Liver (tissue), 9 donors: Measurements from ENCODE around the gene ACVR2A. TPM values are rescaled to one million over a fixed set of nuclear protein-coding genes. Genes with fewer than 3 reads are reported as not detected.

Source experiments
- DNase-seq: peaks from one replicate; pipeline ENCODE4 v3.0.0-alpha.2; 2017; ENCODE audit warnings: low spot score
- H3K27ac ChIP-seq, 2 donors: one replicate each; pipeline ENCODE4 v1.7.0; 2013; ENCODE audit warnings: inconsistent platforms in 2 of 2, low read length in 2 of 2, control low read depth in 1 of 2, low read depth in 1 of 2, mild to moderate bottlenecking in 1 of 2
- H3K27me3 ChIP-seq, 4 donors: one replicate each; pipeline versions ENCODE4 v1.6.1 to v1.7.0; 2013; ENCODE audit warnings: low read length in 3 of 4, inconsistent platforms in 1 of 4, mild to moderate bottlenecking in 1 of 4, moderate library complexity in 1 of 4; ENCODE audit not compliant: control insufficient read depth in 4 of 4, insufficient read depth in 4 of 4
- H3K36me3 ChIP-seq, 4 donors: one replicate each; pipeline versions ENCODE4 v1.6.1 to v1.7.0; 2013; ENCODE audit warnings: low read length in 3 of 4, mild to moderate bottlenecking in 3 of 4, low read depth in 1 of 4, moderate library complexity in 1 of 4; ENCODE audit not compliant: control insufficient read depth in 4 of 4, insufficient read depth in 3 of 4
- H3K4me1 ChIP-seq, 4 donors: one replicate each; pipeline versions ENCODE4 v1.6.1 to v1.7.0; 2013; ENCODE audit warnings: low read length in 3 of 4, mild to moderate bottlenecking in 3 of 4, moderate library complexity in 1 of 4; ENCODE audit not compliant: control insufficient read depth in 4 of 4, insufficient read depth in 4 of 4
- H3K4me3 ChIP-seq, 3 donors: one replicate each; pipeline versions ENCODE4 v1.6.1 to v1.7.0; 2013; ENCODE audit warnings: low read length in 3 of 3, control low read depth in 1 of 3, low read depth in 1 of 3, mild to moderate bottlenecking in 1 of 3
- H3K9ac ChIP-seq, 2 donors: one replicate each; pipeline ENCODE4 v1.7.0; 2013; ENCODE audit warnings: low read length in 2 of 2, mild to moderate bottlenecking in 2 of 2, moderate library complexity in 2 of 2, control low read depth in 1 of 2, low read depth in 1 of 2
- H3K9me3 ChIP-seq, 4 donors: one replicate each; pipeline versions ENCODE4 v1.6.1 to v1.7.0; 2013; ENCODE audit warnings: low read length in 3 of 4; ENCODE audit not compliant: control insufficient read depth in 4 of 4
- ATF3 ChIP-seq: IDR thresholded peaks from 2 replicates; pipeline ENCODE4 v1.6.1; 2016; ENCODE audit warnings: antibody characterized with exemption
- CTCF ChIP-seq: fragments of 150-350 bp; IDR thresholded peaks from 2 replicates; pipeline ENCODE4 v1.5.1; 2017; ENCODE audit warnings: improper control_type of control experiment, low read depth, low read length; ENCODE audit not compliant: missing input control
- EGR1 ChIP-seq, 2 donors: IDR thresholded peaks; 2 replicates each; pipeline ENCODE4 v1.6.1; 2016 to 2018; ENCODE audit warnings: antibody characterized with exemption in 2 of 2, low read depth in 2 of 2
- FOXA1 ChIP-seq: IDR thresholded peaks from 2 replicates; pipeline ENCODE4 v1.6.1; 2016; ENCODE audit warnings: antibody characterized with exemption
- FOXA2 ChIP-seq: IDR thresholded peaks from 2 replicates; pipeline ENCODE4 v1.6.1; 2016; ENCODE audit warnings: antibody characterized with exemption
- GABPA ChIP-seq, 2 donors: IDR thresholded peaks in 1 of 2; conservative IDR thresholded peaks in 1 of 2; 2 replicates each; pipeline ENCODE4 v1.6.1; 2016; ENCODE audit warnings: antibody characterized with exemption in 2 of 2, mild to moderate bottlenecking in 1 of 2, moderate library complexity in 1 of 2
- HNF4A ChIP-seq, 2 donors: conservative IDR thresholded peaks; 2 replicates each; pipeline ENCODE4 v1.6.1; 2016; ENCODE audit warnings: antibody characterized with exemption in 2 of 2, mild to moderate bottlenecking in 2 of 2
- HNF4G ChIP-seq: IDR thresholded peaks from 2 replicates; pipeline ENCODE4 v1.6.1; 2016; ENCODE audit warnings: antibody characterized with exemption
- JUND ChIP-seq, 2 donors: IDR thresholded peaks; 2 replicates each; pipeline ENCODE4 v1.6.1; 2016; ENCODE audit warnings: antibody characterized with exemption in 2 of 2
- NR2F2 ChIP-seq: IDR thresholded peaks from 2 replicates; pipeline ENCODE4 v1.6.1; 2016; ENCODE audit warnings: antibody characterized with exemption
- RAD21 ChIP-seq, 2 donors: IDR thresholded peaks; 2 replicates each; pipeline ENCODE4 v1.6.1; 2016; ENCODE audit warnings: antibody characterized with exemption in 2 of 2, mild to moderate bottlenecking in 2 of 2
- RXRA ChIP-seq, 2 donors: IDR thresholded peaks; 2 replicates each; pipeline ENCODE4 v1.6.1; 2017 to 2018; ENCODE audit warnings: antibody characterized with exemption in 2 of 2, mild to moderate bottlenecking in 1 of 2
- SP1 ChIP-seq: IDR thresholded peaks from 2 replicates; pipeline ENCODE4 v1.6.1; 2018; ENCODE audit warnings: antibody characterized with exemption, mild to moderate bottlenecking
- TAF1 ChIP-seq: conservative IDR thresholded peaks from 2 replicates; pipeline ENCODE4 v1.6.1; 2016; ENCODE audit warnings: antibody characterized with exemption, mild to moderate bottlenecking
- YY1 ChIP-seq: IDR thresholded peaks from 2 replicates; pipeline ENCODE4 v1.6.1; 2016; ENCODE audit warnings: antibody characterized with exemption, mild to moderate bottlenecking
- WGBS: extraction: QIAGEN DNeasy Blood & Tissue Kit; methylation state at CpG from one replicate; pipeline ENCODE4 v1.1.7; 2013; 5-methylcytosine and 5-hydroxymethylcytosine counted together
- polyA plus RNA-seq, 2 donors: library from polyadenylated mRNA; stranded (reverse) in 1 of 2; unstranded in 1 of 2; fragments of 200-250 nt in 1 of 2; fragments of >200 nt in 1 of 2; fragmentation: Nextera tagmentation in 1 of 2; extraction: Ambion mirVana in 1 of 2; gene quantifications; one replicate each; pipeline versions ENCODE4 v1.2.1 to v1.2.3, GENCODE V29; 2013 to 2015
- total RNA-seq, 2 donors: library from RNA; depleted of rRNA; stranded (reverse); fragments of >200 nt; gene quantifications; one replicate each; pipeline ENCODE4 v1.2.3, GENCODE V29; 2014
- TF ChIP-seq, protein P1 (sequence below): IDR thresholded peaks from 2 replicates; pipeline ENCODE4 v1.6.1; 2016; ENCODE audit warnings: antibody characterized with exemption
- TF ChIP-seq, protein P2 (sequence below): IDR thresholded peaks from 2 replicates; pipeline ENCODE4 v1.6.1; 2016; ENCODE audit warnings: antibody characterized with exemption
- TF ChIP-seq, protein P3 (sequence below): IDR thresholded peaks from 2 replicates; pipeline ENCODE4 v1.6.1; 2016; ENCODE audit warnings: antibody characterized with exemption, mild to moderate bottlenecking
- donor health status: healthy.
- donor health status: healthy.
- donor health status: healthy.
- donor health status: healthy.
- donor health status: healthy.

ACVR2A gene
- total and polyA plus RNA-seq, 4 donors = 2.2 to 9.5 (median 6.3) TPM

DNA sequence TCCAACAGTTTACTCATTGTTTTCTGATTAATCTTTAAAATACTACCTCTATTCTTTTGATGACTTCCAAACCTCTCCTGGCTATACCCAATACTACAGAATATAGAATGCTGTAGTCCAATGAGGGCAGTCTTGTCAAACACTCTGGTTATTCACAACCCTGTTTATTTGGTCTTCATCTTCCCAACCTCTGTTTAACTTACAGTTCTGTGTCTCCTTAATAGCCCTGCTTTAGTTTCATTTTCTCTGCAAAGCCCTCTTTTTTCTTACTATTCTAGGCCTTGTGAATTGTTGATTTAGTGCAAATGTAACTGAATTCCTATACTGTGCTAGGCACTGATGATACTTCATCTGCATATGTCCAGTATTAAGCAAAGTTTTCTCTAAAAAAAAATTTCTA lies 40.0 kb downstream of the ACVR2A start:
- TF ChIP-seq ATF3 (no peak), EGR1 (IDR thresholded peaks at IDR 0.05; ENCODE audit: low read depth in 2 of 2) (no peak), HNF4G (no peak), JUND (IDR thresholded peaks at IDR 0.05) (no peak), FOXA1 (no peak), RXRA (IDR thresholded peaks at IDR 0.05) (no peak), YY1 (no peak), HNF4A (conservative IDR thresholded peaks at IDR 0.05) (no peak), TAF1 (no peak), NR2F2 (no peak), CTCF (no peak), SP1 (no peak), GABPA (IDR thresholded peaks at IDR 0.05 in 1 of 2, conservative IDR thresholded peaks at IDR 0.05 in 1 of 2) (no peak), FOXA2 (no peak), RAD21 (IDR thresholded peaks at IDR 0.05) (no peak)
- TF ChIP-seq, protein P1, sequence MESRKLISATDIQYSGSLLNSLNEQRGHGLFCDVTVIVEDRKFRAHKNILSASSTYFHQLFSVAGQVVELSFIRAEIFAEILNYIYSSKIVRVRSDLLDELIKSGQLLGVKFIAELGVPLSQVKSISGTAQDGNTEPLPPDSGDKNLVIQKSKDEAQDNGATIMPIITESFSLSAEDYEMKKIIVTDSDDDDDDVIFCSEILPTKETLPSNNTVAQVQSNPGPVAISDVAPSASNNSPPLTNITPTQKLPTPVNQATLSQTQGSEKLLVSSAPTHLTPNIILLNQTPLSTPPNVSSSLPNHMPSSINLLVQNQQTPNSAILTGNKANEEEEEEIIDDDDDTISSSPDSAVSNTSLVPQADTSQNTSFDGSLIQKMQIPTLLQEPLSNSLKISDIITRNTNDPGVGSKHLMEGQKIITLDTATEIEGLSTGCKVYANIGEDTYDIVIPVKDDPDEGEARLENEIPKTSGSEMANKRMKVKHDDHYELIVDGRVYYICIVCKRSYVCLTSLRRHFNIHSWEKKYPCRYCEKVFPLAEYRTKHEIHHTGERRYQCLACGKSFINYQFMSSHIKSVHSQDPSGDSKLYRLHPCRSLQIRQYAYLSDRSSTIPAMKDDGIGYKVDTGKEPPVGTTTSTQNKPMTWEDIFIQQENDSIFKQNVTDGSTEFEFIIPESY = no peak
- TF ChIP-seq, protein P2, sequence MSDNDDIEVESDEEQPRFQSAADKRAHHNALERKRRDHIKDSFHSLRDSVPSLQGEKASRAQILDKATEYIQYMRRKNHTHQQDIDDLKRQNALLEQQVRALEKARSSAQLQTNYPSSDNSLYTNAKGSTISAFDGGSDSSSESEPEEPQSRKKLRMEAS = no peak
- TF ChIP-seq, protein P3, sequence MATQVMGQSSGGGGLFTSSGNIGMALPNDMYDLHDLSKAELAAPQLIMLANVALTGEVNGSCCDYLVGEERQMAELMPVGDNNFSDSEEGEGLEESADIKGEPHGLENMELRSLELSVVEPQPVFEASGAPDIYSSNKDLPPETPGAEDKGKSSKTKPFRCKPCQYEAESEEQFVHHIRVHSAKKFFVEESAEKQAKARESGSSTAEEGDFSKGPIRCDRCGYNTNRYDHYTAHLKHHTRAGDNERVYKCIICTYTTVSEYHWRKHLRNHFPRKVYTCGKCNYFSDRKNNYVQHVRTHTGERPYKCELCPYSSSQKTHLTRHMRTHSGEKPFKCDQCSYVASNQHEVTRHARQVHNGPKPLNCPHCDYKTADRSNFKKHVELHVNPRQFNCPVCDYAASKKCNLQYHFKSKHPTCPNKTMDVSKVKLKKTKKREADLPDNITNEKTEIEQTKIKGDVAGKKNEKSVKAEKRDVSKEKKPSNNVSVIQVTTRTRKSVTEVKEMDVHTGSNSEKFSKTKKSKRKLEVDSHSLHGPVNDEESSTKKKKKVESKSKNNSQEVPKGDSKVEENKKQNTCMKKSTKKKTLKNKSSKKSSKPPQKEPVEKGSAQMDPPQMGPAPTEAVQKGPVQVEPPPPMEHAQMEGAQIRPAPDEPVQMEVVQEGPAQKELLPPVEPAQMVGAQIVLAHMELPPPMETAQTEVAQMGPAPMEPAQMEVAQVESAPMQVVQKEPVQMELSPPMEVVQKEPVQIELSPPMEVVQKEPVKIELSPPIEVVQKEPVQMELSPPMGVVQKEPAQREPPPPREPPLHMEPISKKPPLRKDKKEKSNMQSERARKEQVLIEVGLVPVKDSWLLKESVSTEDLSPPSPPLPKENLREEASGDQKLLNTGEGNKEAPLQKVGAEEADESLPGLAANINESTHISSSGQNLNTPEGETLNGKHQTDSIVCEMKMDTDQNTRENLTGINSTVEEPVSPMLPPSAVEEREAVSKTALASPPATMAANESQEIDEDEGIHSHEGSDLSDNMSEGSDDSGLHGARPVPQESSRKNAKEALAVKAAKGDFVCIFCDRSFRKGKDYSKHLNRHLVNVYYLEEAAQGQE = no peak
- H3K36me3 ChIP-seq = no peaks in the 10 kb centered on the region
- no peaks in the 10 kb centered on the region for H3K9me3 ChIP-seq
- peaks cover 0 to 15% (median 7%) of the 10 kb centered on the region in 4 donors for H3K4me1 ChIP-seq
- H3K27me3 ChIP-seq = no peaks in the 10 kb centered on the region
- no peak overlapping the region for H3K27ac ChIP-seq
- no peak for DNase-seq
- no peak overlapping the region for H3K9ac ChIP-seq
- no peak overlapping the region for H3K4me3 ChIP-seq

DNA sequence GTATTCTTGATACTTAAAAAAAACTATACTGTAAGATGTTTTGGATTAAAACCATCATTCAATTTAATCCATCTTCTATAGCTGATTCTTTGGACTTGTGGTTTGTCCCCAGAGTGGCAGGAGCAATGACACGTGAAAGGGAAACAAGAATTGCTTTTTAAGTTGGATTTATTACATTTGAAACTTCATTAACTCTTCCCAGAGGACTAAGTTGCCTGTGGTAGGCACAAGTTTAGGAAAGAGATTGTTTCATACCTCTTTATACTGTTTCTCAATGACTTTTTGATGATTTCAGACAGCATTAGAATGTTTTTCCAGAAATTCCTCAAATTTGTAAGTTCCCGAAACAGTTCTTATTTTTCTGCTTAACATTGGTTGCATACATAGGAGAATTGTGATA lies 41.3 kb downstream of the ACVR2A start:
- no peak overlapping the region for H3K9ac ChIP-seq
- H3K27me3 ChIP-seq = no peaks in the 10 kb centered on the region
- TF ChIP-seq, protein P1 = no peak
- TF ChIP-seq TAF1 (no peak), ATF3 (no peak), HNF4G (no peak)
- no peaks in the 10 kb centered on the region for H3K9me3 ChIP-seq
- H3K36me3 ChIP-seq = no peaks in the 10 kb centered on the region
- H3K27ac ChIP-seq = no peak overlapping the region
- peaks cover 0 to 15% (median 7%) of the 10 kb centered on the region in 4 donors for H3K4me1 ChIP-seq
- H3K4me3 ChIP-seq = no peak overlapping the region
- no peak for DNase-seq
- 89% methylated on average over 2 of the region's 2 CpGs for WGBS
